ENCODE data around the gene MRPL36. TPM values are rescaled to one million over a fixed set of nuclear protein-coding genes. Genes with fewer than 3 reads are reported as not detected.
"Not testable (repeated sequence)": the region's sequence is repeated elsewhere in the genome, so short reads cannot be mapped to it uniquely, and the experiment has no call there.

MRPL36 gene
- total RNA-seq, 2 experiments from 2014 or later, result 104 to 108 TPM

DNA sequence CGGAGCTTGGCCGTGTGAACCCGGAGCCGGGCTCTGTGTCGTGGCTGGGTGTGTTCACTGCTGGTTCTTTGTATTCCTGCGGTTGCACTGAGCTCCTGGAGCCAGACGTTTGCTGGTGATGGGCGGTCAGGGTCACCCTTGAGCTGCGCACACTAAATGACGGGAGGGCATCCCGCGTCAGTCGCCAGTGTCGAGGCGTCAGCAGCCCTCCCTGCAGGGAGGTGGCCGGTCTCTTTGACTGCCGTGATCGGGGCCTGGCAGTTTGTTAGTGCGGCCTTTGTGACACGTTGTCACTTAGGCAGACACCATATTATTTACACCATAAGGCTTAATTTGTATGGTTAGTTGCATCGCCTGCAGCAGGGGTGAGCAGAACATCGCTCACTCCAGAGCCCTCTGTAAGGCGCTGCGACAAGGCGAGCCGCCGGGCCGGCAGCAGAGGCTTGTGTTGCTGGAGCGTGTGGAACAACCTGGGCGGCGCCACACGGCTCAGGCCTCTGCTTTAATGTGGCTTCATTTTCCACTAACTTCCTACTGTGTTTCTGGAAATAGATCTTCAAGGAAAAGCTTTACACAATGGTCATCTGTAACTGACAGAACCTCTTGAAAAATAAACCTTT, 9.9 kb upstream of the MRPL36 start:
- Mint-ChIP-seq H3K27me3 (no peaks in the 10 kb centered on the region), H3K4me3 (no peak overlapping the region), H3K36me3 (peaks cover 23% of the 10 kb centered on the region), H3K27ac (no peak overlapping the region), H3K9me3 (no peaks in the 10 kb centered on the region), H3K4me1 (peaks cover 12% of the 10 kb centered on the region)
- no peak for DNase-seq

DNA sequence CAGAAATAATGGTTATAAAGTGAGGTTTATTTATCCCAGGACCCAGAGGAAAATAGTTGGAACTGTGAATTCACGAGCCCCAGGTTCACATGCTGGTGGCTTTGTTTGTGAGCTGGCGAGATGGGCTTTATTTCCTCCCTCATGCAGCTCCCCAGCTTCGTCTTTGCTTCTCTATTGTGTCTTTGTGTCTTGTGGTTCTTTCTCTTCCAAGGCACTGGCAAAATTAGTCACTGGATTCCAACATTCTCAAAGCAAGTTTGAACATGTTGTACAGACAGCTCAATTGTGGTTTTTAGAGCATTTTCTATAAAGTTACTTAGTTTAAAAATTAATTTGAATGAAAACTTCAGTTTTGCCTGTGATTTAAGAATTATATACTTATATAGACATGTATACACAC, 8.8 kb upstream of the MRPL36 start:
- Mint-ChIP-seq H3K36me3 (peaks cover 26% of the 10 kb centered on the region), H3K4me3 (no peak overlapping the region), H3K27me3 (no peaks in the 10 kb centered on the region), H3K27ac (no peak overlapping the region), H3K4me1 (peaks cover 16% of the 10 kb centered on the region), H3K9me3 (no peaks in the 10 kb centered on the region)
- no peak for DNase-seq

DNA sequence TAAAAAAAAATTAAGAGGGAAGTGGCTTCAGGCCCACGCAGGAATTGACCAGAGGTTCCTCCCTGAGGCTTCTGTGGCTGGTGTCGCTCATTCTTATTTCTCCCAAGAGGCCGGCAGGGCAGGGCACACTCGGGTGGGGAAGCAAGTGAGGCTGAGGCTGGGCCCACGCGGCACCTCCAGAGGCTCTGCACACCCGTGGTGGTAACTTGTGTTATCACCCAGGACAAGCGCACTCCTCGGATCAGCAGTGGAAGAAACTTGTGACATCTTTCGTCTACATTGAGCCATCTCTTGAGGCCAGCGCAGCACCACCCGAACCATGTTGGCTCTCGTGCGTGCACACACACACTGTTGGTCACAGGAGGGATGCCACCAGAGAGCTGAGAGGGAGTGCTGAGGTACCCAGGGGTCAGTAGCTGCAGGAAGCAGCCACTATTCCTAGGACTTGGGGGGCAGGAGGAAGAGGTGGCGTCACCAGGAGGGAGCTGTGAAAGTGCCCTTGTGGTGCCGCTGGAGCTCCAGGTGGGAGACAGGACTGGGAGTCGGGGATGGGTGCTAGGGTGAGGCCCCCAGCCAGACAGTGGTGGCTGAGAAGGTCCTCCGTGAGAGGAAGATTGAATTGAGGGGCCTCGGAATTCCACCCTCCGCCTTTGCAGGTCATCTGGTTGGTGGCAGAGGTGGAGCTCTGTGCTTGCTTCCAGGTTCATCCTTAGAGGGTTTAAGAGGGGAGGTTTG, 8.0 kb upstream of the MRPL36 start:
- no peak for DNase-seq
- H3K36me3 Mint-ChIP-seq, result peaks cover 34% of the 10 kb centered on the region
- no peak overlapping the region for H3K4me3 Mint-ChIP-seq
- no peaks in the 10 kb centered on the region for H3K27me3 Mint-ChIP-seq
- H3K4me1 Mint-ChIP-seq, result peaks cover 24% of the 10 kb centered on the region
- no peaks in the 10 kb centered on the region for H3K9me3 Mint-ChIP-seq
- no peak overlapping the region for H3K27ac Mint-ChIP-seq

DNA sequence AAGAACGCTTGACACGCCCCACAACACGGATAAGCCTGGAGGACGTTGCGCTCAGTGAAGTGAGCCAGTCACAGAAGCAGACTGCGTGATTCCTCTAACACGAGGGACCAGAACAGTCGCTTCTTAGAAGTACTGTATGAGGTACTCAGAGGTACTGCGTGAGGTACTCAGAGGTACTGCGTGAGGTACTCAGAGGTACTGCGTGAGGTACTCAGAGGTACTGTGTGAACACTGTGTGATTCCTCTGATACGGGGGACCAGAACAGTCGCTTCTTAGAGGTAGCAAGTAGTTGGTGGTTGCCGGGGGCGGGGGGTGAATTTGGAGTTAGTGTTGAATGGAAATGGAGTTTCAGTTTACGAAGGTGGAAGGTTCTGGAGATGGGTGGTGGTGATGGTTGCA, 7.3 kb upstream of the MRPL36 start:
- Mint-ChIP-seq H3K27me3 (no peaks in the 10 kb centered on the region), H3K27ac (no peak overlapping the region), H3K36me3 (peaks cover 36% of the 10 kb centered on the region), H3K9me3 (no peaks in the 10 kb centered on the region), H3K4me3 (no peak overlapping the region), H3K4me1 (peaks cover 29% of the 10 kb centered on the region)
- DNase-seq, result no peak

DNA sequence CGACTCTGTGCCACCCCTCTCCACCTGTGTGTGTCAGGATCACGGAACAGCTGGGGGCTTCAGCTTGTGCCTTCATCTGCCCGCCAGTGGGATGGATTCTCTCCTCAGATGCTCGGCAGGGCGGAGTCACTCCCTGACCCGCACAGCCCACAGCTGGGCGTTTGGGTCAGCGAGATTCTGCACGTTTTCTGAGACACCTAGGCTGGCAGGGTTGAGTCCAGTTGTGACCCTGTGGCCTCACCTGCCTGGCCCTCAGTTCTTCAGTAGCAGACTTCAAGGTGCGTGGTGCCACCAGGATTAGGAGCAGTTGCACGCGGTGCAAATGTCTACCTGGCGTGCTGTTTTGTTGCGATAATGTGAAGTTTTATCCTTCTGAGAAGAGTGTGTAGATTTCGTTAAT, 6.6 kb upstream of the MRPL36 start:
- DNase-seq, result no peak
- H3K4me3 Mint-ChIP-seq, result no peak overlapping the region
- H3K36me3 Mint-ChIP-seq, result peaks cover 37% of the 10 kb centered on the region
- no peaks in the 10 kb centered on the region for H3K9me3 Mint-ChIP-seq
- no peaks in the 10 kb centered on the region for H3K27me3 Mint-ChIP-seq
- H3K27ac Mint-ChIP-seq, result no peak overlapping the region
- peaks cover 31% of the 10 kb centered on the region for H3K4me1 Mint-ChIP-seq

DNA sequence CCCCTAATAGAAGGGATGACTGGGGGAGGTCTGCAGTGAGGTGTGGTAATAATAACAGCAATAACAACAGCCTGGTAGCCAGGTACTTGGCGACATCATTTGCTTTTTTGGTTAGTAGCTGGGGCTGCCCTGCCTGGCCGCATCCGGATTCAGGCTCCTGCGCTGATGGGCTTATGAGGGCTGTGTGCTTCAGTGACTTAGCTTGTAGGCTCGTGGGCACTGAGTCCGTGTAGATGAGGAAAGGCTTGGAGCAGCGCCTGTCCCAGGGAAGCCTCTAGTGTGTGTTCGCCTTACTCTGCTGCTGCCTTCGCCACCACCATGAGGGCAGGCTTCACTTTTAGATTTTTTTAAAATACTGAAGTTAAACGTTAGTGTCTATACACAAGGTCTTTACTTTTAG, 6.1 kb upstream of the MRPL36 start:
- H3K36me3 Mint-ChIP-seq, result peaks cover 37% of the 10 kb centered on the region
- no peaks in the 10 kb centered on the region for H3K9me3 Mint-ChIP-seq

DNA sequence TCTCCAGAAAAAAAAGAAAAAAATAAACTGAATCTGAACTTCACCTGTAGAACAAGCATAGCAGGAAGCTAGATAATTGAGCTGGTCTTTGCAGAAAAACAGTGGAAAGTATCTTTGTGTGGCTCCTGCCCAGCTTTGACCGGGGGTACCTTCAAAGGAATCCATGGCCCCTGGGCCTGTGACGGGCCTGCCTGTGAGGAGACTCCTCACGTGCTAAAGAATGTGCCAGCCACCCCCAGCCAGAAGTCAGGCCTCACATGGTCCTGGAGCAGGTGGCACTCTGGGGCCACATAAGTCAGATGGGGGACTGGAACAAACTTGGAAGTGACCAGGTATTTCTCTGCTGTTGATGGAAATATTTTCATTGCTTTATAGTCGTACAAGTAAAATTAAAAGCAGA, 5.7 kb upstream of the MRPL36 start:
- Mint-ChIP-seq H3K27me3 (no peaks in the 10 kb centered on the region), H3K4me3 (no peak overlapping the region), H3K9me3 (no peaks in the 10 kb centered on the region), H3K36me3 (peaks cover 40% of the 10 kb centered on the region), H3K4me1 (peaks cover 35% of the 10 kb centered on the region), H3K27ac (no peak overlapping the region)
- DNase-seq, result no peak

More for the DNA sequence above, 6.1 kb upstream of the MRPL36 start:
- H3K4me3 Mint-ChIP-seq, result no peak overlapping the region
- no peak overlapping the region for H3K27ac Mint-ChIP-seq
- peaks cover 33% of the 10 kb centered on the region for H3K4me1 Mint-ChIP-seq
- H3K27me3 Mint-ChIP-seq, result no peaks in the 10 kb centered on the region
- no peak for DNase-seq

DNA sequence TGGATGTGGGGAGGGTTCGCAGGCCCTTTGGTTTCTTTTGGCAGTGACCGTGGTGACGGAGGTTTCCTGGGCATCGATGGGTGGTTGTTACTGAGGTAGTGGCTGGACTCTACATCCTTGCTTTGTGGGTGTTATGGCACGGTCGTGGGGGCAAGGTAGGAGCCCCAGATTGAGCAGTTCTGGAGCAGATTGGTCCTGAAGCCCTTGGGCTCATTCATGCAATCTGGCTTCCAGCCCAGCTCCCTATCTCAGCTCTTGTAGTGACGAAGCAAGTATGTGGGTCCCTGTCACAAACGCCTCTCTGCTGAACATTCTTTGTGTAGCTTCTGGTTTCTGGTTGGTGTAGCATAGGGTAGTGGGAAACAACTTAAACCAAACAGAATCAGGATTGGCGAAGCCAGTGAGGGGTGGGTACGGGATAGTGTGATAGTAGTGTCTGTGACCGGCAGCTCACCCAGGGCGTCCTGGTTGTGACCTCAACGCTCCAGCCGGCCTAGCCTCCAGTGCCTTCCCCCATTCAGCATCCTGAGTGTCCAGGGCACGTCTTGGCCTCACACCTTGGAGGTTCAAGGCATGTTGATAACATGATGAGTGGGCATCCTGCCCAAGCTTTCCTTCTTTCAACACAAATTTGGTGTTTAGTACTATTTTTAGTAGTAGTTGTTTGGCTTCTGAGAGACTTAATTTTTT, 4.5 kb upstream of the MRPL36 start:
- Mint-ChIP-seq H3K36me3 (peaks cover 44% of the 10 kb centered on the region), H3K4me3 (peak overlapping the region; percentile 4), H3K4me1 (peaks cover 38% of the 10 kb centered on the region), H3K27ac (peak overlapping the region; percentile 12), H3K27me3 (no peaks in the 10 kb centered on the region), H3K9me3 (no peaks in the 10 kb centered on the region)
- no peak for DNase-seq

DNA sequence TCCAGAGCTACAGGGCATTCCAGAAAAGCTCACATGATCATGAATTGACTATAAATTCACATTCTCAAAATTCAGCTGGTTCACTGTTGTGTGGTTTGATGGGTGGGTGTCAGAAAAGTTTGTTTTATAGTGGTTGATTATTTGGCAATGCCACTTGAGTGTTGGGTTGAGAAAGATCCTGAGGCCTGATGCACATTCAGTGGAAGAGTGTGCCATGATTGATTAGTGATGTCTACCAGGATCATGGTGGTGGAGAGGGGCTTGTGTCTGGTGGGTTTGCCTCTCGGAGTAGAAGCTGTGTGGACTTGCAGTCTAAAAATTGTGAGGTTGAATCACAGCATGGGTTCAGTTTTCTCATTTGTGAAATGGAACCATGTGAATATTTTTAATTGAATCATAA, 3.6 kb upstream of the MRPL36 start:
- Mint-ChIP-seq H3K4me3 (peak overlapping the region; percentile 29), H3K27me3 (no peaks in the 10 kb centered on the region), H3K9me3 (no peaks in the 10 kb centered on the region), H3K36me3 (peaks cover 53% of the 10 kb centered on the region), H3K4me1 (peaks cover 42% of the 10 kb centered on the region), H3K27ac (no peak overlapping the region)
- DNase-seq, result no peak

DNA sequence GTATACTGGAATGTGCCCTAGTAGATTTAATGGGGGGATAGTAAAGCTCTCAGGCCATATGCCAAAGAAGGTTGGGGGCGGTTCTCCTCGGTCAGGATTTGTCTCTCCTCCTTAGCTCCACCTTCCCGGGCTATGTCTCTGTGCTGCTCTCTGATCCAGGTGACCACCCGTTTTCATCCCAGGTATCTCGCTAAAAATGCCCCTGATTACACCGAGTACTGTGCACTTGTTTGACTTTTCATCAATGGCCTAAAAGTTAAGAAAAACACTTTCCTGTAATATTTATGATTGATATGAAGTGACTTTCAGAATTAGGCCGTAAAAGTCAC, 2.3 kb upstream of the MRPL36 start:
- no peaks in the 10 kb centered on the region for H3K9me3 Mint-ChIP-seq
- H3K27ac Mint-ChIP-seq, result peak overlapping the region; percentile 81
- peaks cover 60% of the 10 kb centered on the region for H3K36me3 Mint-ChIP-seq
- no peak for DNase-seq
- no peaks in the 10 kb centered on the region for H3K27me3 Mint-ChIP-seq
- peaks cover 50% of the 10 kb centered on the region for H3K4me1 Mint-ChIP-seq
- H3K4me3 Mint-ChIP-seq, result peak overlapping the region; percentile 90

DNA sequence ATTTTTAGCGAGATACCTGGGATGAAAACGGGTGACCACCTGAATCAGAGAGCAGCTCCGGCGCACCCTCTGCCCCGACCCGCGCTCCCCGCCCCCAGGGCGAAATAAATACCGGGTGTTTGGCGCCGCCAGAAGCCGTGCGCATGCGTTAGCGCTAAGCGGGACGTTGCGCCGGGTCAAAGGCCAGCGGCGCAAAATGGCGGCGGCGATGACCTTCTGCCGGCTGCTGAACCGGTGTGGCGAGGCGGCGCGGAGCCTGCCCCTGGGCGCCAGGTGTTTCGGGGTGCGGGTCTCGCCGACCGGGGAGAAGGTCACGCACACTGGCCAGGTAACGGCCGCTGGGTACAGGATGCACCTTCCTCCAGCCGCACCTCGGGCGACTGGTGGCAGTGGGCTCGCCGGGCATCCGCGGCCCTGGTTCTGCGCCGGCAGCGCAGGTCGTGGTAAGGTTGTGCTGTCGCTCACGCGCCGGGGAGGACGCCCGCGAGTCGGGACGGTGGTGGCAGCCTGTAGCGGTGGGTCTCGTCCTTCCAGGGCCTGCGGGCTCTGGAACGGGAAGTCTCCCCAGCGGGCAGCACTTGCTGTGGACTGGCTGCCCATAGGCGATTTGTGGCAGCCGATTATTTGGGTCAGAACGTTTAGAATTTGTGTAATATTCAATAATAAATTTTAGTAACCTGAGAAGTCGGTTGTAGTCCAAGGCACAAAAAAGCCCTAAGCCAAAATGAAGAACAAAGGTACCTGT, 1.8 kb upstream of the MRPL36 start, which contains the start of gene NDUFS6:
NDUFS6 (plus strand) TSS at position 186 of the 745 bp plus-strand sequence; CDS start at position 197, 11 bp downstream.
- peak within 1 kb of the TSS; percentile 96 for H3K27ac Mint-ChIP-seq
- H3K36me3 Mint-ChIP-seq, result peaks cover 57% of the 10 kb centered on the region
- no peaks in the 10 kb centered on the region for H3K9me3 Mint-ChIP-seq
- DNase-seq, result peak; percentile 83
- H3K27me3 Mint-ChIP-seq, result no peaks in the 10 kb centered on the region
- H3K4me1 Mint-ChIP-seq, result peaks cover 50% of the 10 kb centered on the region
- H3K4me3 Mint-ChIP-seq, result peak within 1 kb of the TSS; percentile 90

DNA sequence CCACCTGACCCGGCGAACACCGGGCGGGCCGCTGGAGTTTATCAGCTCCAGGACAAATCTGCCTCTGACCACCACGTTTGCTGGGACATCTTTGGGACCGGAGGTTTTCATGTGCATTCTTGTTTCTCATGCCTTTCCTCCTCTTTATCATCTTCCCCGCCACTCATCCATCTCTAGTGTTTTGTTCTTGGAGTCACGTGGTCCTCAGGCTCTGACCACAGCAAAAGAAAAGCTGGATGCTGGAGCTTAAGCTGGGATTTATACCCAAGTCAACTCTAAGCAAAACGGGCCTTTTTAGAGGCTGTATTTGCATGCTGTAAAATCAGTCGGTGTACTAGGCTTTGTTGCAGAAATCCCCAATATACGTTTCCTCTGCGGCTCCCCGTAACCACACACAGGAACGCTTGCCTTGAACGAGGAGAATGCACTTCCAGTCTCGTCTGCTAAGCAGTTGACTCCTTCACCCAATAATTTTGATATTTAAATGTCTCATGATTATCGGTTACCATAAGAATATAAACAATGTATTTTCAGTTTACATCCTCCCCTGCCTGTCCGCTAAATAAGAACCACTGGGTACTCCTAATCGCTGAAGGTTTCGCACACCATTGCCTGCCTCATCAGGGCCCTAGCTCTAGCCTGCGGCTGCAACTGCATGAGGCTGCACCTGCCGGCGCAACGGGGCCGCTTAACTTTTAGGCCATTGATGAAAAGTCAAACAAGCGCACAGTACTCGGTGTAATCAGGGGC, 1.0 kb upstream of the MRPL36 start:
- peaks cover 52% of the 10 kb centered on the region for H3K4me1 Mint-ChIP-seq
- H3K9me3 Mint-ChIP-seq, result no peaks in the 10 kb centered on the region
- H3K27me3 Mint-ChIP-seq, result no peaks in the 10 kb centered on the region
- no peak for DNase-seq
- peak overlapping the region; percentile 90 for H3K4me3 Mint-ChIP-seq
- peaks cover 56% of the 10 kb centered on the region for H3K36me3 Mint-ChIP-seq
- peak overlapping the region; percentile 96 for H3K27ac Mint-ChIP-seq

DNA sequence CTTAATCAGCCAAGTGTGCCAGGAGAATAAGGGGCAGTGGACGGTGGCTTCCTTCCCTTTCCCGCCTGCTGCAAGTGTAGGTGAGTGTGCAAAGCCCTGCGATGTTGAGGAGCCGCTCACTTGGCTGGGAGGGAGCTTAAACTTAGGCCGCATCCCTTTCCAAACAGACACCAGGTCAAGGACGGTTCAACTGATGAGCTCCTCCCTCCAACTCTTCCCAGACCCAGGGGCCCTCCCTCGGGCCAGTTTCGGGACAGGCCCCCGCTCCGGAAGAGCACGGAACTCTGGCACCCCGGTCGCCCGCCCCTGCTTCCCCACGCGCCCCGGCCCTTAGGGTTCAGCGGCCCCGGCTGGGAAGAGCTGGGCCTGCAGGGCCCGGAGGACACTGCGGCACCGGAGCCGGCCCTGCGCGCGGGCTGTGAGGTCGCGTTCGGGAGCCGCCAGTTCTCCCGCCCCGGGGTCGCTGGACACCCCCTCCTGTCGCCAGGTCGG, 481 bp downstream of the MRPL36 start:
- Mint-ChIP-seq H3K36me3 (peaks cover 48% of the 10 kb centered on the region), H3K27ac (peak overlapping the region; percentile 86), H3K4me3 (peak overlapping the region; percentile 90), H3K9me3 (no peaks in the 10 kb centered on the region), H3K4me1 (peaks cover 61% of the 10 kb centered on the region), H3K27me3 (no peaks in the 10 kb centered on the region)
- DNase-seq, result peak; percentile 53

DNA sequence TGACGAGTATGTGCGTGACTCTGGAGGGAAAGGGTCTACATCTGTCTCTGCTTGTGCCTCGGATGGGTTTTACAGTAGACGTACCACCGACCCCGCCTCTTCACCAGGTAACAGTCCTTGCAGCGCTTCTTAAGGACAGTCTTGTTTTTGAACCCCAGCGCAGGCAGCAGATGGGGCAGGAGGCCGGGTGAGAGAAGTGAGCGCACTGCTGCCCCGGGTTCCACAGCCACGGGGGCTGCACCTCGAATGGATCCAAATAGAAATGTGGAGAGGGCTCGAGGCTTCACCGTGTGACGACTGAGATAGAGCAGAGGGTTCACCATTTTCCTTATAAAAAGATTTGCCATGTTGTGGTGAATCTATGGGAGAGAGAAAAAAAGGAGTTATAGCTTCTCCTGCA, 1.0 kb downstream of the MRPL36 start:
- peaks cover 43% of the 10 kb centered on the region for H3K36me3 Mint-ChIP-seq
- H3K27ac Mint-ChIP-seq, result peak overlapping the region; percentile 86
- H3K27me3 Mint-ChIP-seq, H3K9me3 Mint-ChIP-seq, DNase-seq: not testable (repeated sequence)
- H3K4me1 Mint-ChIP-seq, result peaks cover 61% of the 10 kb centered on the region
- peak overlapping the region; percentile 90 for H3K4me3 Mint-ChIP-seq
